HepG2 (cell line): ENCODE data around the gene PTH2. TPM values are rescaled to one million over a fixed set of nuclear protein-coding genes. Genes with fewer than 3 reads are reported as not detected.

Source experiments
- ATAC-seq: fragments of 200-7000 bp; cut with Tn5 transposase; 3 replicates; pipeline ENCODE4 v1.9.1; 2020; ENCODE audit warnings: mild to moderate bottlenecking, moderate library complexity
- BruUV-seq: library from RNA; stranded (reverse); fragments of 400-500 nt; replicated peaks from 2 replicates; lab custom pipeline; 2021; lab: Mats Ljungman, UMichigan
- CTCF ChIA-PET: fragments of 300-600 bp; formaldehyde crosslinking; extraction: SDS; loops from one replicate; lab custom pipeline; 2021; ENCODE audit warnings: low total read pairs, inconsistent platforms, low intra/inter-chr PET ratio; lab: Yijun Ruan, JAX
- POLR2A ChIA-PET: fragments of 350-600 bp; sonication (Branson Sonifier 250); formaldehyde crosslinking; loops from one replicate; lab custom pipeline; 2020; ENCODE audit warnings: antibody characterized with exemption, inconsistent platforms; lab: Yijun Ruan, JAX
- DNase-seq: peaks from one replicate; pipeline ENCODE4 v3.0.0-alpha.2; 2015; ENCODE audit warnings: low spot score
- FAIRE-seq: peaks from 3 replicates; lab custom pipeline; 2011; peaks lifted over from hg19 to GRCh38; lab: Jason Lieb, UNC
- H2AFZ ChIP-seq: one replicate; pipeline ENCODE4 v1.6.1; 2011; ENCODE audit warnings: low read length, inconsistent platforms
- H3K27ac ChIP-seq: fragments of 300-600 bp; 3 replicates; pipeline ENCODE4 v1.8.0; 2011; ENCODE audit warnings: mixed run types, mild to moderate bottlenecking, mixed read lengths, low read length, inconsistent platforms; ENCODE audit not compliant: insufficient read depth; ENCODE audit errors: extremely low read length
- H3K27me3 ChIP-seq, 2 experiments: fragments of 200-600 bp in 1 of 2; 2 replicates in 1 of 2; 3 replicates in 1 of 2; pipeline versions ENCODE4 v1.6.0 to v1.8.0; 2011; ENCODE audit warnings: low read length in 2 of 2, mild to moderate bottlenecking in 2 of 2, moderate library complexity in 2 of 2, inconsistent platforms in 1 of 2; ENCODE audit not compliant: insufficient read depth in 2 of 2, control insufficient read depth in 1 of 2
- H3K36me3 ChIP-seq, 2 experiments: fragments of 200-600 bp in 1 of 2; replicated peaks in 1 of 2; 2 replicates in 1 of 2; 3 replicates in 1 of 2; pipeline versions ENCODE4 v1.5.1 to v1.8.0; 2011; ENCODE audit warnings: low read length in 2 of 2, inconsistent platforms in 1 of 2; ENCODE audit not compliant: insufficient read depth in 2 of 2, control insufficient read depth in 1 of 2
- H3K4me1 ChIP-seq: 2 replicates; pipeline ENCODE4 v1.5.1; 2012; ENCODE audit warnings: low read length, inconsistent platforms; ENCODE audit not compliant: insufficient read depth
- H3K4me2 ChIP-seq: 2 replicates; pipeline ENCODE4 v1.6.0; 2011; ENCODE audit warnings: low read depth, low read length, inconsistent platforms
- H3K4me3 ChIP-seq, 3 experiments: fragments of 200-600 bp in 1 of 3; sonication (generic), shearing (Covaris generic) in 1 of 3; replicated peaks in 1 of 3; 2 replicates each; pipeline ENCODE4 v1.5.1; 2011 to 2016; ENCODE audit warnings: low read length in 3 of 3, inconsistent platforms in 2 of 3, low read depth in 2 of 3, mild to moderate bottlenecking in 2 of 3, control low read depth in 1 of 3, mixed read lengths in 1 of 3; ENCODE audit not compliant: insufficient read depth in 1 of 3
- H3K79me2 ChIP-seq: one replicate; pipeline ENCODE4 v1.6.1; 2011; ENCODE audit warnings: low read length, inconsistent platforms; ENCODE audit not compliant: insufficient read depth
- H3K9ac ChIP-seq: 2 replicates; pipeline ENCODE4 v1.6.0; 2011; ENCODE audit warnings: mild to moderate bottlenecking, low read depth, low read length, inconsistent platforms; ENCODE audit not compliant: insufficient read depth
- H3K9me3 ChIP-seq: 2 replicates; pipeline ENCODE4 v1.5.1; 2012; ENCODE audit warnings: mild to moderate bottlenecking, low read length
- H4K20me1 ChIP-seq: 2 replicates; pipeline ENCODE4 v1.6.0; 2011; ENCODE audit warnings: inconsistent platforms, mild to moderate bottlenecking, low read length, moderate library complexity; ENCODE audit not compliant: insufficient read depth
- ELK4 ChIP-seq: sonication (generic); formaldehyde crosslinking; IDR thresholded peaks from 2 replicates; pipeline ENCODE4 v1.9.0; 2021; ENCODE audit warnings: missing genetic modification reagents, borderline replicate concordance
- HNF4A ChIP-seq: sonication (generic); formaldehyde crosslinking; IDR thresholded peaks from 2 replicates; pipeline ENCODE4 v1.4.0; 2020; ENCODE audit warnings: missing genetic modification reagents
- HOXA3 ChIP-seq: sonication (generic); formaldehyde crosslinking; IDR thresholded peaks from 2 replicates; pipeline ENCODE4 v1.5.0; 2020; ENCODE audit warnings: missing genetic modification reagents
- MAFF ChIP-seq: IDR thresholded peaks from 2 replicates; pipeline ENCODE4 v1.6.1; 2011; ENCODE audit warnings: low read depth, low read length, improper control_type of control experiment
- MAFK ChIP-seq, 2 experiments: IDR thresholded peaks in 1 of 2; conservative IDR thresholded peaks in 1 of 2; 2 replicates each; pipeline ENCODE4 v1.6.1; 2011; ENCODE audit warnings: improper control_type of control experiment in 2 of 2, low read length in 2 of 2
- MLLT10 ChIP-seq: sonication (generic); formaldehyde crosslinking; IDR thresholded peaks from 2 replicates; pipeline ENCODE4 v1.4.0; 2020; ENCODE audit warnings: missing genetic modification reagents
- PPARG ChIP-seq: conservative IDR thresholded peaks from 2 replicates; pipeline ENCODE4 v1.6.1; 2016; ENCODE audit warnings: missing biosample characterization, missing genetic modification reagents
- RARA ChIP-seq: IDR thresholded peaks from 2 replicates; pipeline ENCODE4 v1.6.1; 2016; ENCODE audit warnings: missing genetic modification reagents, missing compliant biosample characterization
- SAFB2 ChIP-seq: sonication (generic); formaldehyde crosslinking; IDR thresholded peaks from 2 replicates; pipeline ENCODE4 v1.5.1; 2020; ENCODE audit warnings: missing genetic modification reagents, low read depth, mild to moderate bottlenecking, borderline replicate concordance
- SMAD3 ChIP-seq: sonication (generic); formaldehyde crosslinking; IDR thresholded peaks from 2 replicates; pipeline ENCODE4 v1.4.0; 2020; ENCODE audit warnings: missing genetic modification reagents
- ZC3H4 ChIP-seq: sonication (generic); formaldehyde crosslinking; IDR thresholded peaks from 2 replicates; pipeline ENCODE4 v1.4.0; 2020; ENCODE audit warnings: missing genetic modification reagents, borderline replicate concordance
- ZNF546 ChIP-seq: sonication (generic); formaldehyde crosslinking; conservative IDR thresholded peaks from 2 replicates; pipeline ENCODE4 v1.8.1; 2023; ENCODE audit warnings: mild to moderate bottlenecking, missing genetic modification reagents
- ZNF646 ChIP-seq: sonication (generic); formaldehyde crosslinking; IDR thresholded peaks from 2 replicates; pipeline ENCODE4 v1.9.0; 2021; ENCODE audit warnings: mild to moderate bottlenecking, missing genetic modification reagents
- WGBS: methylation state at CpG from one replicate; pipeline ENCODE4 v1.1.6; 2017; ENCODE audit warnings: low lambda C conversion rate; 5-methylcytosine and 5-hydroxymethylcytosine counted together
- in situ Hi-C: cut with HindIII; loops from 2 replicates; pipeline ENCODE4 v1.10.0; 2017; ENCODE audit warnings: low pct_unique_long_range_greater_than_20kb; ENCODE audit not compliant: extremely low pct_ligation_motif_present
- intact Hi-C: fragments of 100-400 bp; cut with micrococcal nuclease; formaldehyde crosslinking; loops from one replicate; pipeline ENCODE4 v1.10.0; 2022; ENCODE audit not compliant: unreplicated experiment
- polyA plus RNA-seq, 8 experiments: library from polyadenylated mRNA; depleted of rRNA in 3 of 8; stranded (reverse) in 7 of 8; unstranded in 1 of 8; fragments of >200 nt; fragmentation: Illumina TruSeq in 4 of 8; extraction: Trizol in 4 of 8; gene quantifications; 2 replicates each; pipeline versions ENCODE4 v1.2.1 to v1.2.3, GENCODE V29; 2011 to 2016; ENCODE audit warnings: low read depth in 4 of 8, missing spikeins in 1 of 8, mixed read lengths in 1 of 8; ENCODE audit not compliant: insufficient read depth in 1 of 8
- total RNA-seq, 5 experiments: library from RNA; depleted of rRNA; stranded (reverse); fragments of >200 nt; fragmentation: Illumina TruSeq; extraction: Trizol; gene quantifications; 2 replicates each; pipeline ENCODE4 v1.2.3, GENCODE V29; 2016; ENCODE audit warnings: low read depth in 1 of 5

The PTH2 gene
- total and polyA plus RNA-seq, 2 of the 13 experiments (the other 11 are each of a cell fraction or from before 2014, with no cell fraction given) = not detected

- H3K4me2 ChIP-seq = no peak overlapping the region
- no peak overlapping the region for H3K27ac ChIP-seq
- in situ Hi-C loops (no loop called here), intact Hi-C loops (no loop called here)
- H2AFZ ChIP-seq = no peak overlapping the region
- whole genome bisulfite sequencing = 42% methylated on average over 1 of the region's 1 CpG
- H3K36me3 ChIP-seq = no peaks in the 10 kb centered on the region
- DNase-seq (no peak), FAIRE-seq (no peak), ATAC-seq (no peak)
- H3K9ac ChIP-seq = no peak overlapping the region
- H3K4me1 ChIP-seq = no peaks in the 10 kb centered on the region
- CTCF ChIA-PET = no interaction called here
- no peaks in the 10 kb centered on the region for H3K79me2 ChIP-seq
- H3K27me3 ChIP-seq = no peaks in the 10 kb centered on the region; a peak in 1 of 5 replicates
- POLR2A ChIA-PET = no interaction called here
- no TSS peak for BruUV-seq
- H4K20me1 ChIP-seq = no peaks in the 10 kb centered on the region
- TF ChIP-seq ZC3H4 (no peak), MAFK (conservative IDR thresholded peaks at IDR 0.05 in 1 of 2, IDR thresholded peaks at IDR 0.05 in 1 of 2; ENCODE audit: low read length in 2 of 2) (peak; percentile 77 to 90), MAFF (peak; percentile 80), RARA (CRISPR knock-in tag) (no peak), HOXA3 (CRISPR knock-in tag) (no peak)
- TF ChIP-seq, all 625 proteins: peak for 2
- Histone ChIP-seq H3K4me3 (no peak overlapping the region), H3K9me3 (no peaks in the 10 kb centered on the region)
Measured at GRCh38 chr19:49383599-49383998, 39.6 kb downstream of the PTH2 start.

GRCh38 chr19:49382639-49383038 lies 40.6 kb downstream of the PTH2 start:
- Histone ChIP-seq H3K4me3 (no peak overlapping the region), H3K27ac (no peak overlapping the region), H3K27me3 (no peaks in the 10 kb centered on the region; a peak in 2 of 5 replicates), H3K4me1 (no peaks in the 10 kb centered on the region), H3K79me2 (no peaks in the 10 kb centered on the region), H2AFZ (no peak overlapping the region), H3K4me2 (no peak overlapping the region), H4K20me1 (no peaks in the 10 kb centered on the region), H3K9me3 (no peaks in the 10 kb centered on the region), H3K36me3 (no peaks in the 10 kb centered on the region), H3K9ac (no peak overlapping the region)
- CTCF ChIA-PET = no interaction called here
- intact Hi-C loops (no loop called here), in situ Hi-C loops (no loop called here)
- no peak for TF ChIP-seq ELK4 (CRISPR knock-in tag)
- no peak for TF ChIP-seq SAFB2 (CRISPR knock-in tag)
- no peak for TF ChIP-seq SMAD3 (CRISPR knock-in tag)
- no peak for TF ChIP-seq PPARG
- TF ChIP-seq ZNF546 = no peak
- TF ChIP-seq HNF4A = no peak
- no peak for TF ChIP-seq ZNF646
- no peak for TF ChIP-seq MLLT10 (CRISPR knock-in tag)
- DNase-seq = no peak
- FAIRE-seq = no peak
- no peak for ATAC-seq
- 26% methylated on average over 5 of the region's 5 CpGs for WGBS
- BruUV-seq = no TSS peak
- POLR2A ChIA-PET = no interaction called here
